GM21576 (cell line): ENCODE measurements around the gene HSPA6.
"Not testable (repeated sequence)": the region's sequence is repeated elsewhere in the genome, so short reads cannot be mapped to it uniquely, and the experiment has no call there.

Experiments
- ATAC-seq: cut with Tn5 transposase; IDR thresholded peaks from one replicate; pipeline ENCODE4 v1.9.1; 2021; ENCODE audit warnings: mild to moderate bottlenecking, moderate library complexity; ENCODE audit not compliant: unreplicated experiment

HSPA6 gene

GRCh38 chr1:161502641-161503393 is 21.5 kb upstream of the HSPA6 start:
- ATAC-seq, result no peak

DNA sequence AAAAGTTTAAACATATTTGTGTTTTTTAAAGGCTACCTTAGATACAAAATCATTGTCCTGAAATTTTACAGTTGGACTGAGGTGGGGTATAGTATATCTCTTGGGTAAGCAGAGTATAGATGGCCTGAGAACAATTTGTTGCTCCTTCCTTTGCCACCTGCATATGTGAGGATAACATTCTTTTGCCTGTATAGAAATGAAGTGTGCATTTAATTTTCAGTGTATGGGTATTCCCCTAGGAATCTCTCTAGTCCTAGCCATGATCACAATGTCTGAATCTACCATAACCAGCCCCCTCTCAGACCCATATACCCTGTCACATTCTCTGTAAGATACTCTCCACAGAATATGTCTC is 21.0 kb upstream of the HSPA6 start:
- no peak for ATAC-seq

DNA sequence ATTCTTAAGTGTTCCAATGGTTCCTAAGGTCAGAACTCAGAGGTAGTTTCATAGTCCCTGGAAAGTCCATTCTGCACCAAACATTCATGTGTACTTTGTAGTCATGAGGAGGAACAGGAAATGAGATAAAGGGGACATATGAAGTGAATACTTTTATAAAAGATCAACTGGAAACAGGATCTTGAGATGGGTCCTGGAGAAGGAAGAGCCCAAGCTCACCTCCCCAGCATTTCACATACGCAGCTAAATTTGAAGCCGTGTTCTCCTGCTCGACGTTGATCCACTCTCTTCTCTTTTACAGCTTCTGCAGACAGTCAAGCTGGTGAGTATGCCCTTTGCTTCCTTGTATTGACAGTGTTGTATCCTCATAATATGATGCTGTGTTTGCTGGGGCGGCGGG is 18.7 kb upstream of the HSPA6 start:
- no peak for ATAC-seq

- ATAC-seq, result no peak
These were observed 17.8 kb upstream of the HSPA6 start for GRCh38 chr1:161506336-161507223.

DNA sequence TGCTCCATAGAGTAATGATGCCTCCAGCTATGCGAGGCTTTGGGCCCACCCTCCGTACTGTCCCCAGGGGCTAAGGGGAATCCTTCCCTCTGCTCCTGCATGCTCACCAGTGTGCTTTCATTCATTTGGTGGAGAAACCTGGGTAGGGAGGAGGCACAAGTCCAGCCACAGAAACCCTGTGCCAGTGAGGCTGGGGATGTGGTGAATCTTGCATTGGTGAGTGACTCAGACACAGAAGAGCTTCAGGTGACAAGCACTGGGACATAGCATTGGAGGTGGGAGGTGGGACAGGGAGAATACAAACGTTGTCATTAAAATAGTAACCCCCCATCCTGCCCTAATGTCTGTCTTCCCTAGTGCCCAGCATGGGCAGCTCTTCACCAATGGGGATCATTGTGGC is 13.9 kb upstream of the HSPA6 start:
- no peak for ATAC-seq

DNA sequence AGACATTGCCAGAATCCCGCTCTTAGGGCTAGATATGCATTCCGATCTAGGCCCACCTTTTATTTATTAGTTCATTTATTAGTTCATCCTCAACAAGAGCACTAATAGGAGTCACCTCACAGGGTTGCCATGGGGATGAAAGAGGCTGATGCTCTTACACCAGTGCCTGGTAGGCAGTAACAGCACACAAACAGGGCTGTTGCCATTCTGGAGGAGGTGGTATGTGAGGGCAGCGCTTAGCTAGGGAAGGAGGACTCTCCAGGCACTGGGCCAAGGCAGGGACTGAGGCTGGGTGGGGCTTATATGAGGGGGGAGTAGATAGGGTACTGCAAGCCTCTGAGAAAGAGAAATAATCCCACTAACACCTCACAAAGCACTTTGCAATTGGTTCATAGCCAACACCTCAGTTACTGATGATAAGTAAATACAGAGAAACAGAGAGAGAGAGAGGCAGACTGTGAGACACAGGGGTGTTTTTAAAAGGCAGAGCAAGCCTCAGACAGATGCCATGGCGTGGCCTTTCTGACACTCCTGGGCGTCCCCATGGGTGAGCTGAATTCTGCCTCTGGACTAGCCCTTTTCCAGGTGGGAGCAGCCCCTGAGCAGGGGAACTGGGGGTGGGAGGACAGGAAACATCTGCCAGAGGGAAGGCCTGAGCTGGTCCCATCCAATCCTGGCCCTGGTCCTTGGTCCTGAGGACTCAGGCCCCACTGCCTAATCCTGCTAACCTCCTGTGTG is 13.2 kb upstream of the HSPA6 start:
- no peak for ATAC-seq

DNA sequence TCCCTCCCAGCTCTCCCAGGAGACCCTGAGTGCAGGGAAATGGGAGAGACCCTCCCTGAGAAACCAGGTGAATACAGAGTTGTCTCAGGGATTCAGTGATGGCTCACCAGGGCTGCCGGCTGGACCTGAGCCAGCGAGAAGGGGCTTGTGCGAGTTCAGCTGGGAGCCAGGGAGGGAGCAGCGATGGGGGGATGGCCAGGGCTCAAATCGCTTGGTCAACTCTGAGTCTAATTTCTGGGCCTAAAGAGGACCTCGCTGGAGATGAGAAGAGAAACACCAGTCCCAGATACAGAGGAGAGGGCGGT is 12.6 kb upstream of the HSPA6 start:
- ATAC-seq, result no peak

- not testable (repeated sequence) for ATAC-seq
These were observed 11.5 kb upstream of the HSPA6 start for GRCh38 chr1:161512636-161513447.

GRCh38 chr1:161513448-161513780 is 10.9 kb upstream of the HSPA6 start:
- not testable (repeated sequence) for ATAC-seq

- ATAC-seq, result not testable (repeated sequence)
These were observed 10.4 kb upstream of the HSPA6 start for GRCh38 chr1:161513953-161514352.

- ATAC-seq, result not testable (repeated sequence)
These were observed 1.1 kb upstream of the HSPA6 start for GRCh38 chr1:161523041-161523816.

- peak; percentile 23 for ATAC-seq
These were observed 477 bp downstream of the HSPA6 start for GRCh38 chr1:161524742-161525291.

GRCh38 chr1:161525321-161525720 is 981 bp downstream of the HSPA6 start:
- not testable (repeated sequence) for ATAC-seq

- not testable (repeated sequence) for ATAC-seq
These were observed 1.6 kb downstream of the HSPA6 start for GRCh38 chr1:161525918-161526317.

GRCh38 chr1:161528550-161528949 is 4.2 kb downstream of the HSPA6 start:
- not testable (repeated sequence) for ATAC-seq

GRCh38 chr1:161529463-161530104 is 5.2 kb downstream of the HSPA6 start:
- not testable (repeated sequence) for ATAC-seq

DNA sequence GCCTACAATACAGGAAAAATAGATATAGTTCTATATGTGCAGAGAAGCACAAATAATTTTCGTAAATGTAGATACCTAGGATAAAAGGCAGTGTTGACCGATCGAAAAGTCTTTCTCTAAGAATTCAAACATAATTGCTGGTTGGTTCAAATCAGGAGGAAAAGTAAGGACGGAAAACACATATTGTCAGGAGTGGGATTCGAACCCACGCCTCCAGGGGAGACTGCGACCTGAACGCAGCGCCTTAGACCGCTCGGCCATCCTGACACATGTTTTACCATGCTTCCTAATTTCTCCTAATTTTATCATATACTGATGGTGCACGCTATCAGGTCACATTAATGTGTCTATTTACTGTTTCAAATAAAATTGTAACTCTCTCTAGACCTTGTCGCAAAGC is 5.8 kb downstream of the HSPA6 start:
- peak; percentile 33 for ATAC-seq

- peak; percentile 64 for ATAC-seq
These were observed 6.6 kb downstream of the HSPA6 start for GRCh38 chr1:161530671-161531641.
